Liver (tissue), 9 donors: Measurements from ENCODE around the gene KMT2E. TPM values are rescaled to one million over a fixed set of nuclear protein-coding genes. Genes with fewer than 3 reads are reported as not detected.

Experiments
- DNase-seq: peaks from one replicate; pipeline ENCODE4 v3.0.0-alpha.2; 2017; ENCODE audit warnings: low spot score
- H3K27ac ChIP-seq, 2 donors: one replicate each; pipeline ENCODE4 v1.7.0; 2013; ENCODE audit warnings: inconsistent platforms in 2 of 2, low read length in 2 of 2, control low read depth in 1 of 2, low read depth in 1 of 2, mild to moderate bottlenecking in 1 of 2
- H3K27me3 ChIP-seq, 4 donors: one replicate each; pipeline versions ENCODE4 v1.6.1 to v1.7.0; 2013; ENCODE audit warnings: low read length in 3 of 4, inconsistent platforms in 1 of 4, mild to moderate bottlenecking in 1 of 4, moderate library complexity in 1 of 4; ENCODE audit not compliant: control insufficient read depth in 4 of 4, insufficient read depth in 4 of 4
- H3K36me3 ChIP-seq, 4 donors: one replicate each; pipeline versions ENCODE4 v1.6.1 to v1.7.0; 2013; ENCODE audit warnings: low read length in 3 of 4, mild to moderate bottlenecking in 3 of 4, low read depth in 1 of 4, moderate library complexity in 1 of 4; ENCODE audit not compliant: control insufficient read depth in 4 of 4, insufficient read depth in 3 of 4
- H3K4me1 ChIP-seq, 4 donors: one replicate each; pipeline versions ENCODE4 v1.6.1 to v1.7.0; 2013; ENCODE audit warnings: low read length in 3 of 4, mild to moderate bottlenecking in 3 of 4, moderate library complexity in 1 of 4; ENCODE audit not compliant: control insufficient read depth in 4 of 4, insufficient read depth in 4 of 4
- H3K4me3 ChIP-seq, 3 donors: one replicate each; pipeline versions ENCODE4 v1.6.1 to v1.7.0; 2013; ENCODE audit warnings: low read length in 3 of 3, control low read depth in 1 of 3, low read depth in 1 of 3, mild to moderate bottlenecking in 1 of 3
- H3K9ac ChIP-seq, 2 donors: one replicate each; pipeline ENCODE4 v1.7.0; 2013; ENCODE audit warnings: low read length in 2 of 2, mild to moderate bottlenecking in 2 of 2, moderate library complexity in 2 of 2, control low read depth in 1 of 2, low read depth in 1 of 2
- H3K9me3 ChIP-seq, 4 donors: one replicate each; pipeline versions ENCODE4 v1.6.1 to v1.7.0; 2013; ENCODE audit warnings: low read length in 3 of 4; ENCODE audit not compliant: control insufficient read depth in 4 of 4
- ATF3 ChIP-seq: IDR thresholded peaks from 2 replicates; pipeline ENCODE4 v1.6.1; 2016; ENCODE audit warnings: antibody characterized with exemption
- CTCF ChIP-seq: fragments of 150-350 bp; IDR thresholded peaks from 2 replicates; pipeline ENCODE4 v1.5.1; 2017; ENCODE audit warnings: improper control_type of control experiment, low read depth, low read length; ENCODE audit not compliant: missing input control
- EGR1 ChIP-seq, 2 donors: IDR thresholded peaks; 2 replicates each; pipeline ENCODE4 v1.6.1; 2016 to 2018; ENCODE audit warnings: antibody characterized with exemption in 2 of 2, low read depth in 2 of 2
- FOXA1 ChIP-seq: IDR thresholded peaks from 2 replicates; pipeline ENCODE4 v1.6.1; 2016; ENCODE audit warnings: antibody characterized with exemption
- FOXA2 ChIP-seq: IDR thresholded peaks from 2 replicates; pipeline ENCODE4 v1.6.1; 2016; ENCODE audit warnings: antibody characterized with exemption
- GABPA ChIP-seq, 2 donors: IDR thresholded peaks in 1 of 2; conservative IDR thresholded peaks in 1 of 2; 2 replicates each; pipeline ENCODE4 v1.6.1; 2016; ENCODE audit warnings: antibody characterized with exemption in 2 of 2, mild to moderate bottlenecking in 1 of 2, moderate library complexity in 1 of 2
- HNF4A ChIP-seq, 2 donors: conservative IDR thresholded peaks; 2 replicates each; pipeline ENCODE4 v1.6.1; 2016; ENCODE audit warnings: antibody characterized with exemption in 2 of 2, mild to moderate bottlenecking in 2 of 2
- HNF4G ChIP-seq: IDR thresholded peaks from 2 replicates; pipeline ENCODE4 v1.6.1; 2016; ENCODE audit warnings: antibody characterized with exemption
- JUND ChIP-seq, 2 donors: IDR thresholded peaks; 2 replicates each; pipeline ENCODE4 v1.6.1; 2016; ENCODE audit warnings: antibody characterized with exemption in 2 of 2
- MAX ChIP-seq: IDR thresholded peaks from 2 replicates; pipeline ENCODE4 v1.6.1; 2016; ENCODE audit warnings: antibody characterized with exemption
- NR2F2 ChIP-seq: IDR thresholded peaks from 2 replicates; pipeline ENCODE4 v1.6.1; 2016; ENCODE audit warnings: antibody characterized with exemption
- RAD21 ChIP-seq, 2 donors: IDR thresholded peaks; 2 replicates each; pipeline ENCODE4 v1.6.1; 2016; ENCODE audit warnings: antibody characterized with exemption in 2 of 2, mild to moderate bottlenecking in 2 of 2
- REST ChIP-seq: IDR thresholded peaks from 2 replicates; pipeline ENCODE4 v1.6.1; 2016; ENCODE audit warnings: antibody characterized with exemption, mild to moderate bottlenecking
- RXRA ChIP-seq, 2 donors: IDR thresholded peaks; 2 replicates each; pipeline ENCODE4 v1.6.1; 2017 to 2018; ENCODE audit warnings: antibody characterized with exemption in 2 of 2, mild to moderate bottlenecking in 1 of 2
- SP1 ChIP-seq: IDR thresholded peaks from 2 replicates; pipeline ENCODE4 v1.6.1; 2018; ENCODE audit warnings: antibody characterized with exemption, mild to moderate bottlenecking
- TAF1 ChIP-seq: conservative IDR thresholded peaks from 2 replicates; pipeline ENCODE4 v1.6.1; 2016; ENCODE audit warnings: antibody characterized with exemption, mild to moderate bottlenecking
- YY1 ChIP-seq: IDR thresholded peaks from 2 replicates; pipeline ENCODE4 v1.6.1; 2016; ENCODE audit warnings: antibody characterized with exemption, mild to moderate bottlenecking
- ZBTB33 ChIP-seq: IDR thresholded peaks from 2 replicates; pipeline ENCODE4 v1.6.1; 2016; ENCODE audit warnings: antibody characterized with exemption
- WGBS: extraction: QIAGEN DNeasy Blood & Tissue Kit; methylation state at CpG from one replicate; pipeline ENCODE4 v1.1.7; 2013; 5-methylcytosine and 5-hydroxymethylcytosine counted together
- polyA plus RNA-seq, 2 donors: library from polyadenylated mRNA; stranded (reverse) in 1 of 2; unstranded in 1 of 2; fragments of 200-250 nt in 1 of 2; fragments of >200 nt in 1 of 2; fragmentation: Nextera tagmentation in 1 of 2; extraction: Ambion mirVana in 1 of 2; gene quantifications; one replicate each; pipeline versions ENCODE4 v1.2.1 to v1.2.3, GENCODE V29; 2013 to 2015
- total RNA-seq, 2 donors: library from RNA; depleted of rRNA; stranded (reverse); fragments of >200 nt; gene quantifications; one replicate each; pipeline ENCODE4 v1.2.3, GENCODE V29; 2014
- donor health status: healthy.
- donor health status: healthy.
- donor health status: healthy.
- donor health status: healthy.
- donor health status: healthy.

Gene KMT2E
- total and polyA plus RNA-seq, 4 donors, result 7.1 to 55.6 (median 42.4) TPM

GRCh38 chr7:104993217-104993862 is 20.7 kb upstream of the KMT2E start:
- TF ChIP-seq GABPA (IDR thresholded peaks at IDR 0.05 in 1 of 2, conservative IDR thresholded peaks at IDR 0.05 in 1 of 2), result no peak
- no peak for TF ChIP-seq FOXA1
- no peak for TF ChIP-seq SP1
- no peak for TF ChIP-seq ZBTB33
- no peak for TF ChIP-seq CTCF
- TF ChIP-seq MAX, result no peak
- no peak for TF ChIP-seq NR2F2
- no peak for TF ChIP-seq TAF1
- no peak for TF ChIP-seq FOXA2
- TF ChIP-seq JUND (IDR thresholded peaks at IDR 0.05), result no peak
- no peak for TF ChIP-seq REST
- no peak for TF ChIP-seq EGR1 (IDR thresholded peaks at IDR 0.05; ENCODE audit: low read depth in 2 of 2)
- no peak for TF ChIP-seq HNF4G
- no peak for TF ChIP-seq YY1
- no peak for TF ChIP-seq RAD21 (IDR thresholded peaks at IDR 0.05)
- no peak for TF ChIP-seq HNF4A (conservative IDR thresholded peaks at IDR 0.05)
- TF ChIP-seq RXRA (IDR thresholded peaks at IDR 0.05), result no peak
- no peak for TF ChIP-seq ATF3
- Histone ChIP-seq H3K36me3 (peaks cover 0 to 7% (median 2%) of the 10 kb centered on the region in 4 donors), H3K27me3 (no peaks in the 10 kb centered on the region), H3K9me3 (no peaks in the 10 kb centered on the region), H3K4me3 (no peak overlapping the region), H3K4me1 (peaks cover 5 to 13% (median 12%) of the 10 kb centered on the region in 4 donors), H3K27ac (no peak overlapping the region), H3K9ac (no peak overlapping the region)
- DNase-seq, result no peak
- 84% methylated on average over 2 of the region's 2 CpGs for WGBS
